ENCODE measurements around the gene CCBE1.
"Not testable (repeated sequence)": the region's sequence is repeated elsewhere in the genome, so short reads cannot be mapped to it uniquely, and the experiment has no call there.

The CCBE1 gene

DNA sequence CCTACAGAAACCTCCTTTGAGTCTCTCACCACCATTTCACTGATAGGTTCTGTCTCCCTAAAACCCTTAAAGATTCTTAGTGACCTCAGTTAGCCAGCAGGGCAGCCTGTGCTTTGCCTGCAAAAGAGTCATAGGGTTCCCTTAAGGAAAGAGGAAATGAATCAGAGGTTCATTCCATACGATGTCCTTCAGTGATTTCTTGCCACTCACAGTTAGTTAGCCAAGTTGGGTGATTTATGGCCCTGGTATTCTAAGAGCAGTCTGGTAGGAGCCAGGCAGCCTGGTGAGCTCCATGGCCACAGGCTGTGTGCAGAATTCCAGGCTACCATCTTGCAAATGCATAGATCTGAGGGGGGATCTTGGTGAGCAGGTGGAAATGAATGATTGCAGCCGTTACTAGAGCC, 18.7 kb upstream of the CCBE1 start:
- DNase-seq: no peak

DNA sequence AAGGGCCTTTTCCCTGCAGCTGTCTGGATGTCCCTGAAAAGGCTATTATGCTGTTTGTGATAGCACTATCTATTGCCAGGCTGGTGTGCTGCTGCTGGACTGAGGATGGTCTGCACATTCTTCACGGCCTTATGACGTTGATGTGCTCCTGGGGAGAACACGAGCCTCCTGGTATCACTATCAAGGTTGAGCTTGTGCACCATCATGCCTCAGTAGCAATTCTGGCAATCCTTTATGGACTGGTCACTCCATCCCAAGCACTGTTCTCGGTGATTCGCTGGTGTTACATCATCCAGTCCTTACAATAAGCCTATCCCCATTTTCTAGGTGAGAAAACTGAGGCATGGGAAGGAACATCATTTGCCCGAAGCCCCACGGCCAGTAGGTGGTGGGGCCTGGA, 18.2 kb upstream of the CCBE1 start:
- no peak for DNase-seq

DNA sequence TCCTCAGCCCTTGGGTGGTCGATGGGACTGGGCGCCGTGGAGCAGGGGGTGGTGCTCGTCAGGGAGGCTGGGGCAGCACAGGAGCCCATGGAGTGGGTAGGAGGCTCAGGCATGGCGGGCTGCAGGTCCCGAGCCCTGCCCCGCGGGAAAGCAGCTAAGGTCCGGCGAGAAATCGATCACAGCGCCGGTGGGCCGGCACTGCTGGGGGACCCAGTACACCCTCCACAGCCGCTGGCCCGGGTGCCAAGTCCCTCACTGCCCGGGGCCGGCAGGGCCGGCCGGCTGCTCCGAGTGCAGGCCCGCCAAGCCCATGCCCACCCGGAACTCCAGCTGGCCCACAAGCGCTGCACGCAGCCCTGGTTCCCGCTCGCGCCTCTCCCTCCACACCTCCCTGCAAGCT, 16.9 kb upstream of the CCBE1 start:
- DNase-seq: not testable (repeated sequence)

DNA sequence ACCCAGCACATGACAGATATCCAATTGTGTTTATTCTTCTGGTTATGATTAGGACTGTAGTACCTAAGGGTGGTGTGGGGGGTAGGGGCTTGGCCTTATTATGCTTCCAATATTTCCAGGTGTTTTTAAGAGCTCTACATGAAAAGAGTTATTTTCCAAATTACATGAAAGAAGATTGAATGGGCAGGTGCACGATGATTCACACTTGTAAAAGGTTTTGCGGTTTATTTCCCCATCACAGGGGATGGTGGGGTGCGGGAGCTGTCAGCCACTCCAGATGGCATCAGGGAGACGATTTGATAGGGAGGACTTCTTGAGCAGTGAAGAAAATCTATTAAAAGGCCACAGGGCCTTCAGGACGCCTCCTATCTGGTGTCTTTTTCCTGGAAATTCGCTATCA, 15.1 kb upstream of the CCBE1 start:
- no peak for DNase-seq

DNA sequence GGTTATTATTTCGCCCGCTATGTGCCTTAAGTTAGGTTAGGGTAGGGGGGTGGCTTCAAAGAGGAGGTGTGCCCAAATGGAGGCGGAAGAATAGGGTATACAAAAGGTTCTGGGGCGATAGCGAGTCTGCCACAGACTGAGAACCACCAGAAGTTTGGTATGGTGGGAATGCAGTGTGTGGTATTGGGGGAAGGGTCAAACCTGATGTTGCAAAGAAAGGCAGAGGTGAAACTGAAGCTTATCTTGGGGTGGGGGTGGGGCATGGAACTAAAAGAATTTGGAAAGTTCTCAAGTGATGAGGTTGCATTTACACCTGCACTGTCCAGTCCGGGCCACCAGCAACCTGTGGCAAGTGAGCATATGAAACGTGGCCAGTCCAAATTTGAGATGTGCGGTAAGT, 11.8 kb upstream of the CCBE1 start:
- no peak for DNase-seq

DNA sequence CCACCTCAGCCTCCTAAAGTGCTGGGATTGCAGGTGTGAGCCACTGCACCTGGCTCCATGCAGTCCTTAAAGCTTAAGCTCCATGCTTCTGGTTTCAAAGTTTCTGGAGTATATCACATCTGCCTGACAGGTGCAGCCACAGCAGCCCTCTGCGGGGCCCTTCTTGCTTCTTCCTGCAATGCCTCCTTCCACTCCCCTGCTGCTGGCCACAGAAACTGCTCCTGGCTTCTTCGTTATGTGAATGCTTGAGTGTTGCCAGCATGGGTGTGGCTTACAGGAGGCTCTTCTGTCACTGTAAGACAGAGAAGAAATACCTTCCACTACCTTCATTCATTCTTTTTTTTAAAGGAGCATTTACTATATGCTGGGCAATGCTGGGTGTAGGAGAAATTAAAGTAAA, 10.1 kb upstream of the CCBE1 start:
- no peak for DNase-seq

DNA sequence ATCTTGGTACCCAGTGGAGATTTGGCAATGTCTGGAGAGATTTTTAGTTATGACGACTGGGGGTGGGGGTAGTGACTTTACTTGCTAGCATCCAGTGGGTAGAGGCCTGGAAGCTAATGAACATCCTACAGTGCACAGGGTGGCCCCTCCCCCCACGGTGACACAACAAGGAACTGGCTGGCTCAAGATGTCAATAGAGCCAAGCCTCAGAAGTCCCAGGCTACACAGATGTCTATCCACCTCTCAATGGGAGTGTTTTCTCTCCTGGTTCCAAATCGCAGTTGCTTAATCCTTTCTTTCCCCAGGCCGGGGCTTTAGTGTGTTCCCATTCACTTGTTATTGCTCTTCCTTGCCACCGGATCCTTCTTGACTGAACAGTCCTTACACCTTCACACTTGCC, 9.3 kb upstream of the CCBE1 start:
- DNase-seq: no peak

DNA sequence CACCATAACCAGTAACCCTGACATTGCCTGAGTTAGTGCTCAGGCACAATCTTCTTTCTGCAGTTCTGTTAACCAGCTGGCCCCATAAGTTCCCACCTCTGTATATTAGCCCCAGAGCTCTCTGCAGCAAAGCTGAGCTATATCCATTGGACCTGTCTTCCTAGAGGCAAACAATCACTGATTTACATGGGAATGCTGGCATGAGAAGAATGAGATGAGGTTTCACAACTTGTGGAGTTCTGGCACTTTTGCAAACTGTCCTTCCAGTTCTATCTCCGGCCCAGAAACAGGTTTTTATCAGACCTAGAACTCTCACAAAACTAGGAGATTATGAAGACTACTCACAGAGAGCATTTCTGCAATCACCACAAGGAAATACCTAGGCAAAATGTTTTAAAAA, 7.9 kb upstream of the CCBE1 start:
- no peak for DNase-seq

DNA sequence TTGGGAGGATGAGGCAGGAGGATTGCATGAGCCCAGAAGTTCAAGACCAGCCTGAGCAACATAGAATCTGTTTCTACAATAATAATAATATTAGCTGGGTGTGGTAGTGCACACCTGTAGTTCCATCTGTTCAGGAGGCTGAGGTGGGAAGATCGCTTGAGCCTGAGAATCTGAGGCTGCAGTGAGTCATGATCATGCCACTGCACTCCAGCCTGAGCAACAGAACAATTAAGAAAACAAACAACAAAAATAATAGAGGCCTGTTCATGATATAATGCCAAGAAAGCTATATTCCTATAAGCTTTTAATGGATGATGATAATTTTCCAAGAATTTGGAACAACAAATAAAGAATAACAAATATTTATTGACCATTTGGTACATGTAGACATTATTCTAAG, 6.9 kb upstream of the CCBE1 start:
- no peak for DNase-seq

DNA sequence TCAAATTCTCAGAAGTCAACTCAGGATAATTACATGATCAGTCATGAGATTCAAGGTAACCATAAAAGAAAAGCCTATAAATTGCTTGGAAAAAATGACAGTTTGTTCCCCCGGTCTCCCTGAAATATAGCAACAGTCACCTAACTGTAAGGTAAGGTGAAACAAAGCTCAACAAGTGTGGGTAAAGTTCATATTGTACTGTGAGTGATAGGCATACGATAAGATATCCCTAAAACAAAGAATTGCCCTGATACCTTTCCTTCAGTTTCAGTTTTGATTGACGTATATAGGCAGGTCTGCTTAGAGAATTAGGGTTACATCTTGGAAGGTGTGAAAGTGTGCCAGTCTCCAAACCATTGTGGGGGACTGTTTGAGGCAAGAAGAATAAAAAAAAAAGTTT, 4.0 kb upstream of the CCBE1 start:
- no peak for DNase-seq

DNA sequence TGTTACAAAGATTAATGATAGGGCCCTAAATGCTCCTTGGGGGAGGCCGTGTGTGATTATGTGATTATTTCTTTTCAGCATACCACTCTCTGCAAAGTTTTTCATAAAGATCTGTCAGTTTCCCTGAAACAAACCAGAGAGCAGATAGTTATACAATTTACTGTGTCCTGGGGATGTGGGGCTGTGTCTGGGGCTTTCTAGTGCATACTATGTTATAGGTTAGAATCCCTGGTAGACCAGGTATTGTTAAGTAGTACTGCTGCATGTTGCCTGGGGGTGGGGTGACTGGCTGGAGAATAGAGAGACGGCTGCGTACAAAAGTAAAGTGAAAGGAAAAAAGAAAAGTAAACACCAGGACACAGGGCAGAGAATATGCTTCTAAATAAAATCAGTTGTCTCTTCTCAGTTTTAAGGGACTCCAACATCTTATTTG, 3.3 kb upstream of the CCBE1 start:
- DNase-seq: no peak

DNA sequence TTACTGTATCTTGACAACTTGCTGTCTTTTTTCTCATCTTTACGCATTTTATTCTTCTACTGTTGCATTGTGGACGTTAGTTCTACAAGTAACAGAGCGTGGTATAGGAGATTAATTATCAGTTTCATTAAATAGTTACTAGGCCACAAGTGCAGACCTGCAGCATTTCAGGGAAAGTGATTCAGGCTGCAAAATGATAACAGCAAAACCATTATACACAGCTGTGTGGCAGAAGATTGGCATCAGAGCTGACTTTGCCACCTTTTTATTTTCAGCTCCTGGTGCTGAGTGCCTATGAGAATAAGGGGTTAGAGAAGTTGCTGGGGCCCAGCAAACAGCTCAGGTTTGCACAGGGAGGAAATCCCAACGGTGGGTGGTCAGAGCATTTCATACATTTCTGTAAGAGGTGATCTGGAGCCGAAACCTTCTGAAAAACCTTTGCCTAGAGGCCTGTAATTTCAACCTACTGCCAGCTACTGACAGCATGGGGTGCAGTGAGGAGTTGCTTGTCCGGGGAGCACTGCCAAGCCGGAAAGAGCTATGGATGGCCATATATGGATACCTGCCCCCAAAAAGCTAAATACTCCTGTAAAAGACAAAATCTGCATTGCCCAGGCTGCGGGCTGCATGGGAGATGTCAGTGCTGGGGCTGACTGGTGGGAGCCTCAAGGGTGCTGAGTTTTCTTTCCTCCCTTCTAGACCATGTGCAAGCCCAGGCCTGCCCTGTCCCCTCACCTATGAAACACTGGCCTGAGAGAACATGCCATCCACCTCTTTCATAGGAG, 2.7 kb upstream of the CCBE1 start:
- DNase-seq: no peak

DNA sequence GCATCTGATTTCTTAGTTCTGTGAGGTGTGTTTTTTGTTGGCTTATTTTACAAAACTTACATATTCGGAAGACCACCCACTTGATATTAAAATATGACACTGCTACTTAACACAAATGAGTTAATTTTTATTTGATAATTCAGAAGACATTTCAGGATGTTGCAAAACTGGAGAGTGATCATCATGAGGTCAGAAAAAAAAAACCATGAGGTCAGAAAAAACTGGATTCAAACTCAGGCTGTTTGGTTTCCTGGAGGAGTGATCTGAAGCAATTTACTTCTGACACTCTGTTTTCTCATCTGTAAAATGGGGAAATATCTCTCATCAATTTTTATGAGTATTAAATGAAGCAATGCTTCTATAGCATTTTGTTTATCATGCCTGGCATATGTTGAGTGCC, 1.8 kb upstream of the CCBE1 start:
- no peak for DNase-seq

DNA sequence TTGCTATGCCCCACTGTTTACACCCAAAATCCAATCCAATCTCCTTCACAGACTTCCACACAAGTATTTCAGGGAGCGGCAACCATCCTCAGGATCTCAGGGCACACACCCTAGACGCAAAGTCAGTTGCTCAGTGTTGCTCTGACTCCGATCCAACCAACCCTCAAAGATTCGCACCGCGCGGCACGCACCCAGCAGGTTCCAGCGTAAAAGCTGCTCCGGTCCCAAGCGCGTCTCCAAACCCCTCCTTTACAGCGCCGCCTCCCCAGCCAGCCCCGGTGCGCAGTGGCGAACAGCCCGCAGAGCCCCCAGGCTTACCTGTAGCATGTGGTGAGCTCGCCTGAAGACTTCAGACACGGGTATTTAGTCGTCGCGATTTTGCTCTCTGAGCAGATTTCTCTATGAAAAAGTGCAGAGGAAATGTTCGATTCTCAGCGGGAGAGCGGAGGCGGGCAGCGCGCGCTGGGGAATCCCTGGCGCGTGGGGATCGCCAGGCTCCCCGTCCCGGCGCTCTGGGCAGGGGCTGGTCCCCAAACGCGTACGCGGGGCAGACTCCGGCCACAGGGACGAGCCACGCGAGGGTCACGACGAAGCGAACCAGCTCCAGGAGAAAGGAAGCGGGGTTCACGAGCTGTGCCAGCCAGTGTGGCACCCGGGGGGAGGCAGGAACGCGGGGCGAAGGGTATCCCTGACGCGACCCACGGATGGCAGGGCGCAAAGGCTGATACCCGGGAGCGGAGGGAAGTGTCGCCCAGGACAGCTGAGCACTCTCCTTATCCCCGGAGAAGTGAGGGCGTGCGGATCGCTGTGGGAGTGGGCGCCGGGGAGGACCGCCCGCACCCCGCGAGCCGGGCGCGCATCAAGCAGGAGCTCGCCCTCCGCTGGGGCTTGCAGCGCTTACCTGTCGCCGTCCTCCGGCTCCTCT, 650 bp downstream of the CCBE1 start:
- DNase-seq: peak in 3 of 56 donors; percentile 2 to 3 (median 2)

DNA sequence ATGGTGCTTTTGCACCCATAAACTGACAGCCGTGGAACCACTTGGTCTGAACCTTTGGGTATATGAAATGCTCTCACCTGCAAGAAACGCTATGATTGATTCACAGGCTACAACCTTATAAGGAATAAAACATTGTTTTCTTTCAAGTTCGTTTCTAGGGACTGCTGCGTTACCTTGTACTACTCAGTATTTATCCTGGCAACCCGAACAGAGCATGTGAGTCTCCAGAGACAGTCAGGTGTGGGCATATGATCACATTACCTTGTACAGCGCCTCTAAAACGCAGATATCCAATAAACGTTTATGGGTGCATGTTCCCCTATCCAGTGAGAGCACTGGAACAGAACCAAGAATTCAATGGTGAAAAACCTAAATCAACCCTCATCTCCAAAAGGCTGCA, 1.7 kb downstream of the CCBE1 start:
- DNase-seq: no peak

DNA sequence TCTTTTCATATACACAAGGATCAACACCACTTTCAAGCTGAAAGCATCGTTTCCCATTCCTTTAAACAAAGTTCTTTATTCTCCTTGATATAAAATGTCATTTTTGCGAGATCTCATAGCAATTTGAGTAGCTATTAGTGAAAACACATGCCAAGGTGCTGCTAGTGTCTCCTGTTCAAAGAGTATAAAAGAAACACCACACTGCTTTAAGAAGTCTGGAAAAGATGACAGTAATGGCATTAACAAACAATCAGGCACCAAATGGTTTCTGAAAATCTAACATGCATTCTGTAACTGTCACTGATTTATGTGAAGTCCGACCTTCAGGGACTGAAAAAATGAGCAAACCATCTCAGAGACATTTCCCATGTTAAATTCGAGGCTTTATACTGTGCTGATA, 2.4 kb downstream of the CCBE1 start:
- DNase-seq: no peak

DNA sequence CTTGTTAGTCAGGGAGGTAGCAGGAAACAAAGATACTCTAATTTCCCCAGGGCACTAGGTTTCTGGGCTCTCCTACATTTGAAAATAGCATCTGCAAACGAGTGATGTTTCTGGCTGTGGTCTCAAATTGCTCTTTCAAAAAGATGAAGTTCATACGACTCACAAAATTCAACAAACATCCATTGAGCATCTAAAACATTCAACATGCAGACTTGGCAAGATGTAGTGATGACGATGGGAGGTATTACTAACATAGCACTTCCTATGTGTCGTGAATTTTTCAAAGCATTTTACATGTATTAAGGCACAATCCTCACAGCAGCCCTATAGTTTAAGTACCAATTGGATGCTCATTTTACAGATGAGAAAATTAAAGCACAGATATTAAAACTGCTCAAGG, 5.2 kb downstream of the CCBE1 start:
- no peak for DNase-seq

DNA sequence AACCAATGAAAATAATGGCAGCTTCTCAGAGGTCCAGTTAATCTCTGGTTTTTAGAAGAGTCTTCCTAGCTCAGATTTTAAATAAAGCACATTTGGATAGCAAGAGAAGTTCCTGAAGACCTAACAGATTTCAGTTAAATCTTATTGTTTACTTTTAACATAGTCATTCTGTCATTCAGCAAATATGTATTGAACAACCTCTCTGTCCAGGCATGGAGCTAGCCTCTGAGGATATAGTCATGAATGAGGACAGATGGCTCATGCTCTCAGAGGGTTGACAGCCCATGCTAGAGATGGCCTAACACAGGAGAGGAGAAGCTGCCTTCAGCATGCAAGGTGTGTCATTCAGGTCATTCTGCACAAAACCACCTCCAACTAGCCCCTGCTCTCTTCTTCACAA, 6.2 kb downstream of the CCBE1 start:
- no peak for DNase-seq

DNA sequence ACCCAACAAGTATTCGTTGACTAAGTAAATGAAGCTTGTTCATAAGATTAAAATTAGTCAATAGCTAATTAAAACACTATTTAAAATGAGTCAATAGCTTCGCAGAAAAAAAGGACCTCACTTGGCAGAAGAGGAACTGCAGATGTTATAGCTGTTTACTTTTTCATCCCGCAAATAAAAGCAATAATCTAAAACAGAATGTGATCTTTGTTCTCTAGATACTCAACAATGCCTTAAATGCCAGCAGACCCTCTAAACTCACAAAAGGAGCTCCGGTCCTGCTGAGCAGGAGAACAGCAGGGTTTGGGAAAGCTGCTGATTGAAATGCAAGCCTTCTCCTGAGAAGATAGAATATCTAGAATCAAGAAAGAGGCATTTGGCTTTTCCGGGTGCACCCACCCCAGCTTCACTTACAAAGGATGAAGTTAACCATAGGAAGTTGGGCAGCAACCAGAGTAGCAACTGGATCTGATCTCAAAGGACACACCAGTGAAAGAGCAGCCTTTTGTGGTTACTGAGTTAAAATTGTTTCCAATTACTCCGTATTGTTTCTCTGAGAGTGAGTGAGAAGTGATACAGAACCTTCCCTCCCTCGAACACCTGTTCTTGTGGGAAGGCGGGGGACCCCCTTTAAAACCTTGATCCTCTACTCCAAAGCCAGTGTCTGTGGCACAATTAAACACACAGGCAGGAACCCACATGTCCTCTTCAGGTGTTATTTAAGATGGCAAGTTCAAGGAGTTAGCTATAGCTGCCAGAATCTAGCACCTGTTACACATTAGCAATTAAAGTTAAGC, 6.8 kb downstream of the CCBE1 start:
- DNase-seq: no peak

DNA sequence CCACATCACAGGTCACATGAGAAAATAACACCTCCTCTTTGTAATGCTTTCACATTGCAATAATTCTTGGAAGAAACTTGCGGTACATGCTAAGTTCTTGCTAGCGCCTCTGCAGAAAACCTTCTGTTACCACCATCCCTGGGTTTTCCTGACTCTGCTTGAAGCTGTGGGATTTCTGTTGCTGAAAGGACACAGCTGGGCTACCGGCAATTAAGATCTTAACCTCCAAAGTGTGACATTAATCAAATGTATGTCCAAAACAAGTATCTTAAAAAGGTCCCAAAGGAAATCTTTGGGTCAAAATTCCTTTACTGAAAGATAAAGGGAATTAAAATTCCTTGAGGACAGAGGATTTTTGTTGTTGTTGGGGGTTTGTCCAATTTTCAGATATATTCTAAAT, 7.5 kb downstream of the CCBE1 start:
- DNase-seq: no peak

DNA sequence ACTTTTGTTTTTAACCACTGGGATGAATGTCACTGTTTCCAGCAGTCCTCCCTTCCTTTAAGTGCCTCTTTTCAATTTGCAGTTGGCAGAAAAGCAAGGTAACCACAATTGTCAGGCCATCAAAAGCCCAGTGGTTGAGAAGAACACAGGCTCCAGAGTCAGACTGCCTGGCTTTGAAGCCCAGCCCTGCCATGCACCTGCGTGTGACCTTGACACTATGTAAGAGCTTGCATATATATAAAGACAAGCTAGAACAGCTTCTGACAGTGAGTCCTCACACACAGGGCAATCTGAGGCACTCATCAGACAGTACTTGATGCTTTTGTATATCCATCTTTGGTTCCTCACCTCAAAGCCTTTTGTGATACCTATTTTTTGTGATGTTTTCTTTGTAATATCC, 11.0 kb downstream of the CCBE1 start:
- DNase-seq: no peak

DNA sequence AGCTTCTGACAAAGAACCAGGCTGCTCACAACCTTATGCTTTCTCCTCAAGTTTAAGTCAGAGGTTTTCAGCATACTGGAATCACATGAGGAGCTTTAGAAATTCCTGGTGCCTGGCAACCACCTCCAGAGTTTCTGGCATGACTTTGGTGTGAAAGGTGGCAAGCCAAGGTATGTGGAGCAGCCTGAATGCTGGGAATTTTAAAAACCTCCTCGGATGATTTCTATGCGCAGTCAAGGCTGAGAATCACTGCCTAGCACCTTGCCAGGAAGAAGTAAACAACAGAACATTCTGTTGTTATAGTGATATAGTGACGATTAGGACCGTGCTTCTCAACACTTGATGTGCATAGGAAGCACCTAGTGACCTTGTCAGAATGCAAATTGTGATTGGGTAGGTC, 11.7 kb downstream of the CCBE1 start:
- no peak for DNase-seq

Measured in nucleus accumbens (tissue), 56 donors.